ENCODE data around the gene ABCD3.

The ABCD3 gene

DNA sequence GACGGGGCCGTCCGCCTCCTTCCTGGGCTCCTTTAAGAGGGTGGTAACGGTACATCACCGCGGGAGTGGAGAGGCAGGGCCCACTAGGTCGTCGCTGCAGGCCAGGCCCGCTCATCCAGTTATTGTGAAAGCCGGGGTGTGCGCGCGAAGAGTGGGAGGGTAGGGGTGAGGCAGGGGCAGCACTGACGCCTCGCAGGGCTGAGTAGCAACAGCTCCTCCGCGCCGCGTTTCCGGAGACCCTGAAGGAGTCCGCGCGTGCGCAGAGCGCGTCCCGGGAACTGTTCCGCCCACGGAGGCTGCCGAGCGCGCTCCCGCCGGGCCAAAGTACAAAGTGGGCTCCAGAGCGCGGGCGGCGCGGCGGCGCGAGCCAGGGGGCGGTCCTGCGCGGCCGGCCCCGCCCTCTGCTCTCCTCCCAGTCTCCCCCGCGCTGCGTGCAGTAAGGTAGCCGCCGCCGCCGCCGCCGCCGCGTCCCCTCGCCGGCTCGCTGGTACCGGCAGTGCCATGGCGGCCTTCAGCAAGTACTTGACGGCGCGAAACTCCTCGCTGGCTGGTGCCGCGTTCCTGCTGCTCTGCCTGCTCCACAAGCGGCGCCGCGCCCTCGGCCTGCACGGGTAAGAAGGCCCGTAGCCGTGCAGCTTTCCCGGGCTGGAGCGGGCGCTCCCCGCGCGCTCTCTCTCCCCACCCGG is at the start of gene ABCD3 (continued):
- TF ChIP-seq TSHZ1 (tag by site-specific recombination; IDR thresholded peaks at IDR 0.05; ENCODE audit: borderline replicate concordance) (0 out of 2 replicates have a peak, but pooled peaks have one; percentile 43), ZNF341 (tag by site-specific recombination; IDR thresholded peaks at IDR 0.05; ENCODE audit: low read depth) (peak; percentile 49; the same call in 1 of the 2 replicates), ZNF777 (tag by site-specific recombination; IDR thresholded peaks at IDR 0.05; ENCODE audit: borderline replicate concordance) (no peak), ZNF768 (tag by site-specific recombination; IDR thresholded peaks at IDR 0.05) (no peak), HOXC10 (CRISPR knock-in tag; IDR thresholded peaks at IDR 0.05) (0 out of 2 replicates have a peak, but pooled peaks have one; percentile 26), ZBTB8A (tag by site-specific recombination; IDR thresholded peaks at IDR 0.05) (peak; percentile 59), ZBTB26 (tag by site-specific recombination; optimal IDR thresholded peaks at IDR 0.05) (peak; percentile 97), ZNF114 (tag by site-specific recombination; IDR thresholded peaks at IDR 0.05) (no peak), ZNF658 (tag by site-specific recombination; IDR thresholded peaks at IDR 0.05) (no peak), KLF16 (tag by site-specific recombination; IDR thresholded peaks at IDR 0.05) (peak; percentile 39; the same call in 1 of the 2 replicates), PRDM1 (tag by site-specific recombination; IDR thresholded peaks at IDR 0.05) (no peak), SP3 (tag by site-specific recombination; IDR thresholded peaks at IDR 0.05) (peak; percentile 69; the same call in 1 of the 2 replicates), SCRT1 (tag by site-specific recombination; IDR thresholded peaks at IDR 0.05; ENCODE audit: borderline replicate concordance) (0 out of 2 replicates have a peak, but pooled peaks have one; percentile 23), ZFHX2 (tag by site-specific recombination; conservative IDR thresholded peaks at IDR 0.05) (peak; percentile 96), SP2 (tag by site-specific recombination; IDR thresholded peaks at IDR 0.05) (peak; percentile 78), ZNF132 (tag by site-specific recombination; IDR thresholded peaks at IDR 0.05; ENCODE audit: borderline replicate concordance) (no peak), ZNF473 (tag by site-specific recombination; IDR thresholded peaks at IDR 0.05) (no peak), ZNF76 (tag by site-specific recombination; IDR thresholded peaks at IDR 0.05; ENCODE audit: borderline replicate concordance, low read depth) (peak; percentile 51; the same call in 1 of the 2 replicates), OVOL3 (tag by site-specific recombination; IDR thresholded peaks at IDR 0.05) (peak; percentile 65; the same call in 1 of the 2 replicates), ZNF549 (tag by site-specific recombination; IDR thresholded peaks at IDR 0.05) (peak; percentile 47), TCF7L2 (IDR thresholded peaks at IDR 0.05; ENCODE audit: borderline replicate concordance, low read depth, low read length) (no peak), ZNF610 (tag by site-specific recombination; IDR thresholded peaks at IDR 0.05; ENCODE audit: borderline replicate concordance) (peak; percentile 63; the same call in 1 of the 2 replicates), ZNF433 (tag by site-specific recombination; IDR thresholded peaks at IDR 0.05; ENCODE audit: low read depth) (no peak), EGR2 (tag by site-specific recombination; IDR thresholded peaks at IDR 0.05; ENCODE audit: low read depth) (peak; percentile 94), ZNF157 (tag by site-specific recombination; IDR thresholded peaks at IDR 0.05) (no peak), GLIS1 (tag by site-specific recombination; IDR thresholded peaks at IDR 0.05) (peak; percentile 40), PRDM4 (tag by site-specific recombination; IDR thresholded peaks at IDR 0.05) (no peak)
- TF ChIP-seq, protein P1, sequence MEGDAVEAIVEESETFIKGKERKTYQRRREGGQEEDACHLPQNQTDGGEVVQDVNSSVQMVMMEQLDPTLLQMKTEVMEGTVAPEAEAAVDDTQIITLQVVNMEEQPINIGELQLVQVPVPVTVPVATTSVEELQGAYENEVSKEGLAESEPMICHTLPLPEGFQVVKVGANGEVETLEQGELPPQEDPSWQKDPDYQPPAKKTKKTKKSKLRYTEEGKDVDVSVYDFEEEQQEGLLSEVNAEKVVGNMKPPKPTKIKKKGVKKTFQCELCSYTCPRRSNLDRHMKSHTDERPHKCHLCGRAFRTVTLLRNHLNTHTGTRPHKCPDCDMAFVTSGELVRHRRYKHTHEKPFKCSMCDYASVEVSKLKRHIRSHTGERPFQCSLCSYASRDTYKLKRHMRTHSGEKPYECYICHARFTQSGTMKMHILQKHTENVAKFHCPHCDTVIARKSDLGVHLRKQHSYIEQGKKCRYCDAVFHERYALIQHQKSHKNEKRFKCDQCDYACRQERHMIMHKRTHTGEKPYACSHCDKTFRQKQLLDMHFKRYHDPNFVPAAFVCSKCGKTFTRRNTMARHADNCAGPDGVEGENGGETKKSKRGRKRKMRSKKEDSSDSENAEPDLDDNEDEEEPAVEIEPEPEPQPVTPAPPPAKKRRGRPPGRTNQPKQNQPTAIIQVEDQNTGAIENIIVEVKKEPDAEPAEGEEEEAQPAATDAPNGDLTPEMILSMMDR (tag by site-specific recombination; IDR thresholded peaks at IDR 0.05): no peak
